ENCODE measurements around the gene ZCCHC14. TPM values are rescaled to one million over a fixed set of nuclear protein-coding genes. Genes with fewer than 3 reads are reported as not detected.
"Not testable (repeated sequence)": the region's sequence is repeated elsewhere in the genome, so short reads cannot be mapped to it uniquely, and the experiment has no call there.

Gene ZCCHC14
- total and polyA plus RNA-seq, 2 donors (not counting 1 experiment from before 2014, with no cell fraction given) = 0.70 to 4.4 TPM

DNA sequence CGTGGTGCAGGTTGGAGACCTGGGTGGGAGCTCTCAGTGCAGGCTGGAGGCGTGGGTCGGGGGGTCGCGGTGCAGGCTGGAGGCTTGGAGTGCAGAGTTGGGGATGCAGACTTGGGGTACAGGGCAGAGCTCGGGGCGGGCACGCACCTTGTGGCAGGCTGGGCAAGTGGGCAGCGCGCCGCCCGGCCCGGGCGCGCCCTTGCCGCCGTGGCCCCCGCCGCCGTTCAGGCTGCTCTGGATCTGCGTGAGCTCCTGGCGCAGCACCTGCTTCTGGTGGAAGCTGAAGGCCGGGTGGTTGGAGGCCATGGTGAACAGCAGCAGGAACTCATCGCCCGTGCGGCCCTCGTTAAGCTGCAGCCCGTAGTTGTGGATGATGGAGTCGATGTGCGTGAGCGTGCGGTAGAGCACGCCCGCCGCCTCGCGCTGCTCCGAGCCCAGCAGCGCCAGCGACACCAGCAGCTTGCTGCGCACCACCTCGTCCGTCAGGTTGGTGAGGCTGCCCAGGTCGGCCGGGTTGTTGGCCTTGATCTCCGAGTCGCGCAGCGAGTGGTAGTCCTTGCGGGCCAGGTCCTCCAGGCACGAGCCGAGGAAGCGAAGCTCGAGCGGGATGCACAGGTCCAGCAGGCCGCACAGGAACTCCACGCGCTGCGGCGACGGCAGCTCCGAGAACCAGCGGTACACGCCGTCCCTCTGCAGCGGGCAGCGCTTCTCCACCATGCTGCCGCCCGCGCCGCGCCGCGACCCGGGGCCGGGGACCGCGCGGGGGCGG lies 1.1 kb downstream of the ZCCHC14 start:
- Histone ChIP-seq H3K27me3 (replicated peaks in 1 of 4; ENCODE audit: control extremely low read depth in 1 of 4, control insufficient read depth in 3 of 4, insufficient read depth in 4 of 4, low read length in 3 of 4) (peaks cover 0 to 42% (median 16%) of the 10 kb centered on the region in 4 experiments), H3K4me1 (ENCODE audit: control insufficient read depth in 2 of 2, insufficient read depth in 2 of 2, low read length in 2 of 2) (peaks cover 21 to 26% of the 10 kb centered on the region in 2 donors), H3K27ac (ENCODE audit: low read length in 2 of 2) (no peak overlapping the region), H3K79me2 (ENCODE audit: control insufficient read depth, insufficient read depth, low read length) (no peaks in the 10 kb centered on the region), H4K20me1 (ENCODE audit: control insufficient read depth, insufficient read depth, low read length, poor library complexity, severe bottlenecking) (peaks cover 13% of the 10 kb centered on the region), H3K4me3 (ENCODE audit: control extremely low read depth in 1 of 5, extremely low read depth in 1 of 5, insufficient read depth in 1 of 5, low read depth in 2 of 5, low read length in 4 of 5) (peak overlapping the region in 2 of 5 experiments; percentile 25 to 29), H3K4me2 (replicated peaks; ENCODE audit: low read depth, low read length, poor library complexity, severe bottlenecking) (peak overlapping the region; percentile 48), H3K9ac (ENCODE audit: low read length) (no peak overlapping the region), H2AFZ (ENCODE audit: insufficient read depth, low read depth, low read length, poor library complexity, severe bottlenecking) (peak overlapping the region; percentile 38), H3K9me3 (ENCODE audit: control extremely low read depth in 1 of 3, control insufficient read depth in 2 of 3, insufficient read depth in 1 of 3, low read length in 2 of 3) (peaks cover 0 to 21% (median 0%) of the 10 kb centered on the region in 3 donors), H3K36me3 (replicated peaks in 1 of 2; ENCODE audit: control extremely low read depth in 1 of 2, control insufficient read depth in 1 of 2, extremely low read depth in 1 of 2, insufficient read depth in 2 of 2, low read length in 1 of 2) (no peaks in the 10 kb centered on the region)
- ATAC-seq (ENCODE audit: low read depth) (no peak), DNase-seq (peak; percentile 39)
- peaks cover 44% of the 10 kb centered on the region for H3K27me3 Mint-ChIP-seq
- H3K27ac Mint-ChIP-seq = peak overlapping the region; percentile 77
- intact Hi-C loops (cut with micrococcal nuclease) = loop anchor here (10.0 kb wide), 1 partner anchor 143 kb away; no protein-coding TSS in a partner anchor
- ChIA-PET CTCF (no interaction called here), POLR2A (no interaction called here)
- TF ChIP-seq CTCF (IDR thresholded peaks at IDR 0.05) (no peak), EZH2 (IDR thresholded peaks at IDR 0.05; ENCODE audit: borderline replicate concordance, insufficient read depth, low read depth, low read length, poor library complexity, severe bottlenecking) (no peak)
- H3K9me3 Mint-ChIP-seq (ENCODE audit: insufficient read depth) = no peaks in the 10 kb centered on the region
- peaks cover 37% of the 10 kb centered on the region for H3K4me1 Mint-ChIP-seq
- 35% methylated on average over 76 of the region's 80 CpGs for WGBS (ENCODE audit: insufficient coverage)
- peak overlapping the region; percentile 70 for H3K4me3 Mint-ChIP-seq

- peak overlapping the region; percentile 70 for H3K4me3 Mint-ChIP-seq
- ATAC-seq (ENCODE audit: low read depth); H3K9me3 Mint-ChIP-seq (ENCODE audit: insufficient read depth); H3K79me2 ChIP-seq (ENCODE audit: control insufficient read depth, insufficient read depth, low read length); POLR2A ChIA-PET; H3K27ac ChIP-seq (ENCODE audit: low read length in 2 of 2); H2AFZ ChIP-seq (ENCODE audit: insufficient read depth, low read depth, low read length, poor library complexity, severe bottlenecking); H3K4me2 ChIP-seq (replicated peaks; ENCODE audit: low read depth, low read length, poor library complexity, severe bottlenecking); H3K9ac ChIP-seq (ENCODE audit: low read length); DNase-seq; H3K4me3 ChIP-seq (ENCODE audit: control extremely low read depth in 1 of 5, extremely low read depth in 1 of 5, insufficient read depth in 1 of 5, low read depth in 2 of 5, low read length in 4 of 5); H3K36me3 ChIP-seq (replicated peaks in 1 of 2; ENCODE audit: control extremely low read depth in 1 of 2, control insufficient read depth in 1 of 2, extremely low read depth in 1 of 2, insufficient read depth in 2 of 2, low read length in 1 of 2); CTCF ChIA-PET: not testable (repeated sequence)
- peak overlapping the region; percentile 77 for H3K27ac Mint-ChIP-seq
- Histone ChIP-seq H3K9me3 (ENCODE audit: control extremely low read depth in 1 of 3, control insufficient read depth in 2 of 3, insufficient read depth in 1 of 3, low read length in 2 of 3) (peaks cover 0 to 16% (median 0%) of the 10 kb centered on the region in 3 donors), H3K27me3 (replicated peaks in 1 of 4; ENCODE audit: control extremely low read depth in 1 of 4, control insufficient read depth in 3 of 4, insufficient read depth in 4 of 4, low read length in 3 of 4) (peaks cover 0 to 36% (median 15%) of the 10 kb centered on the region in 4 experiments), H3K4me1 (ENCODE audit: control insufficient read depth in 2 of 2, insufficient read depth in 2 of 2, low read length in 2 of 2) (peaks cover 13 to 19% of the 10 kb centered on the region in 2 donors), H4K20me1 (ENCODE audit: control insufficient read depth, insufficient read depth, low read length, poor library complexity, severe bottlenecking) (peaks cover 13% of the 10 kb centered on the region)
- peaks cover 37% of the 10 kb centered on the region for H3K27me3 Mint-ChIP-seq
- intact Hi-C loops (cut with micrococcal nuclease) = loop anchor here (10.0 kb wide), 1 partner anchor 144 kb away; no protein-coding TSS in a partner anchor
- 80% methylated on average over 25 of the region's 45 CpGs for WGBS (ENCODE audit: insufficient coverage)
- peaks cover 29% of the 10 kb centered on the region for H3K4me1 Mint-ChIP-seq
Measured at GRCh38 chr16:87490799-87491521, 1.9 kb downstream of the ZCCHC14 start.

All from B cell (primary cell).